K562 (cell line): Measurements from ENCODE around the gene PRLH. TPM values are rescaled to one million over a fixed set of nuclear protein-coding genes. Genes with fewer than 3 reads are reported as not detected.

Source experiments
- ATAC-seq: fragments of 200-7000 bp; cut with Tn5 transposase; 3 replicates; pipeline ENCODE4 v1.9.1; 2020; ENCODE audit warnings: moderate library complexity
- BruUV-seq: library from RNA; stranded (reverse); fragments of 400-500 nt; replicated peaks from 2 replicates; lab custom pipeline; 2021; lab: Mats Ljungman, UMichigan
- CTCF ChIA-PET: fragments of 300-600 bp; formaldehyde crosslinking; extraction: SDS; loops from one replicate; lab custom pipeline; 2021; ENCODE audit warnings: low intra/inter-chr PET ratio; lab: Yijun Ruan, JAX
- POLR2A ChIA-PET: fragments of 300-600, 350-650 bp; sonication (Branson Sonifier 250); formaldehyde crosslinking; extraction: SDS; loops from one replicate; lab custom pipeline; 2021; ENCODE audit warnings: antibody characterized with exemption, inconsistent platforms; lab: Yijun Ruan, JAX
- DNase-seq, 4 experiments: peaks; one replicate each; pipeline versions ENCODE4 v3.0.0 to v3.0.0-alpha.2; 2011 to 2018; ENCODE audit warnings: low spot score in 3 of 4, mixed read lengths in 3 of 4; ENCODE audit errors: extremely low read depth in 1 of 4
- FAIRE-seq: peaks from 2 replicates; lab custom pipeline; 2011; peaks lifted over from hg19 to GRCh38; lab: Jason Lieb, UNC
- H2AFZ ChIP-seq: 2 replicates; pipeline ENCODE4 v1.6.0; 2011; ENCODE audit warnings: low read depth, low read length, control low read depth, inconsistent platforms
- H3K27ac ChIP-seq: fragments of 200-600 bp; 3 replicates; pipeline ENCODE4 v1.8.0; 2011; ENCODE audit warnings: low read depth, mild to moderate bottlenecking, control low read depth, inconsistent platforms, low read length, moderate library complexity, mixed read lengths; ENCODE audit errors: extremely low read depth
- H3K27me3 ChIP-seq, 2 experiments: fragments of 300-600 bp in 1 of 2; 2 replicates in 1 of 2; 3 replicates in 1 of 2; pipeline versions ENCODE4 v1.6.0 to v1.8.0; 2011; ENCODE audit warnings: inconsistent platforms in 2 of 2, low read length in 2 of 2, mild to moderate bottlenecking in 1 of 2, mixed read lengths in 1 of 2, moderate library complexity in 1 of 2; ENCODE audit not compliant: control insufficient read depth in 2 of 2, insufficient read depth in 2 of 2
- H3K36me3 ChIP-seq: fragments of 300-600 bp; 3 replicates; pipeline ENCODE4 v1.8.0; 2011; ENCODE audit warnings: mild to moderate bottlenecking, low read length, inconsistent platforms; ENCODE audit not compliant: control insufficient read depth, insufficient read depth
- H3K4me1 ChIP-seq, 2 experiments: fragments of 200-600 bp in 1 of 2; replicated peaks in 1 of 2; 2 replicates in 1 of 2; 3 replicates in 1 of 2; pipeline versions ENCODE4 v1.5.1 to v1.8.0; 2011; ENCODE audit warnings: inconsistent platforms in 2 of 2, low read length in 2 of 2, mild to moderate bottlenecking in 1 of 2, mixed read lengths in 1 of 2, moderate library complexity in 1 of 2; ENCODE audit not compliant: control insufficient read depth in 2 of 2, insufficient read depth in 2 of 2
- H3K4me2 ChIP-seq: 2 replicates; pipeline ENCODE4 v1.6.1; 2011; ENCODE audit warnings: low read length, control low read depth, inconsistent platforms, mixed read lengths; ENCODE audit not compliant: insufficient read depth
- H3K4me3 ChIP-seq: fragments of 200-600 bp; sonication (generic), shearing (Covaris generic); 2 replicates; pipeline ENCODE4 v1.5.1; 2016; ENCODE audit warnings: control low read depth, inconsistent platforms
- H3K79me2 ChIP-seq: fragments of 200-600 bp; 3 replicates; pipeline ENCODE4 v1.8.0; 2011; ENCODE audit warnings: low read length, inconsistent platforms; ENCODE audit not compliant: control insufficient read depth, insufficient read depth
- H3K9ac ChIP-seq, 2 experiments: 2 replicates each; pipeline versions ENCODE4 v1.6.0 to v1.6.1; 2011; ENCODE audit warnings: low read depth in 2 of 2, low read length in 2 of 2, control low read depth in 1 of 2, inconsistent platforms in 1 of 2, mild to moderate bottlenecking in 1 of 2, mixed read lengths in 1 of 2; ENCODE audit not compliant: insufficient read depth in 1 of 2
- H3K9me1 ChIP-seq: one replicate; pipeline ENCODE4 v1.6.0; 2011; ENCODE audit warnings: inconsistent platforms, mild to moderate bottlenecking, low read length, moderate library complexity; ENCODE audit not compliant: control insufficient read depth, insufficient read depth
- H3K9me3 ChIP-seq: replicated peaks from 2 replicates; pipeline ENCODE4 v1.5.1; 2011; ENCODE audit warnings: low read depth, low read length, inconsistent platforms; ENCODE audit not compliant: control insufficient read depth, insufficient read depth
- H4K20me1 ChIP-seq: replicated peaks from 2 replicates; pipeline ENCODE4 v1.6.1; 2011; ENCODE audit warnings: low read length, inconsistent platforms, mixed read lengths; ENCODE audit not compliant: control insufficient read depth, insufficient read depth
- BRF1 ChIP-seq: IDR thresholded peaks from 3 replicates; pipeline ENCODE4 v1.6.1; 2011; ENCODE audit warnings: borderline replicate concordance, mild to moderate bottlenecking; ENCODE audit not compliant: insufficient read length; ENCODE audit errors: extremely low read depth
- IRF1 ChIP-seq: sonication (generic); formaldehyde crosslinking; IDR thresholded peaks from 2 replicates; pipeline ENCODE4 v1.8.0; 2022; ENCODE audit warnings: missing genetic modification reagents, mild to moderate bottlenecking, borderline replicate concordance
- POLR3A ChIP-seq: IDR thresholded peaks from 2 replicates; pipeline ENCODE4 v1.6.1; 2011; ENCODE audit warnings: borderline replicate concordance, mild to moderate bottlenecking, moderate library complexity; ENCODE audit not compliant: insufficient read length, insufficient read depth; ENCODE audit errors: extremely low read depth
- TFE3 ChIP-seq: fragments of 450-650 bp; formaldehyde crosslinking; IDR thresholded peaks from 2 replicates; pipeline ENCODE4 v1.4.0; 2020; ENCODE audit warnings: mild to moderate bottlenecking, mixed read lengths
- WGBS: fragments of 100-300 bp; shearing (Covaris generic); methylation state at CpG from one replicate; pipeline ENCODE4 v1.1.6; 2016; ENCODE audit warnings: low coverage, mixed read lengths; ENCODE audit not compliant: insufficient coverage; ENCODE audit errors: missing lambda C conversion rate; 5-methylcytosine and 5-hydroxymethylcytosine counted together
- in situ Hi-C: fragments of 300-500 bp; cut with MboI; formaldehyde crosslinking; loops from 4 replicates; pipeline ENCODE4 v1.15.0; 2018; ENCODE audit warnings: inconsistent platforms, mixed read lengths
- intact Hi-C: fragments of 100-400 bp; cut with micrococcal nuclease; formaldehyde crosslinking; loops from 2 replicates; pipeline ENCODE4 v1.14.2; 2022
- polyA plus RNA-seq, 8 experiments: library from polyadenylated mRNA; depleted of rRNA in 4 of 8; stranded (reverse) in 5 of 8; unstranded in 3 of 8; fragments of >200 nt; fragmentation: Nextera tagmentation in 2 of 8; fragmentation: Illumina TruSeq in 1 of 8; extraction: Ambion mirVana in 2 of 8; extraction: Trizol in 1 of 8; gene quantifications; 2 replicates each; pipeline versions ENCODE4 v1.2.1 to v1.2.3, GENCODE V29; 2011 to 2014; ENCODE audit warnings: inconsistent platforms in 1 of 8, missing spikeins in 1 of 8
- total RNA-seq, 7 experiments: library from RNA; depleted of rRNA in 6 of 7; stranded (reverse); fragments of >200 nt in 6 of 7; fragmentation: Illumina TruSeq in 2 of 7; extraction: Trizol in 2 of 7; gene quantifications; 2 replicates each; pipeline versions ENCODE4 v1.2.1 to v1.2.3, GENCODE V29; 2011 to 2021; ENCODE audit warnings: low replicate concordance in 1 of 7

PRLH gene
- total and polyA plus RNA-seq, 9 of the 15 experiments (the other 6 are each of a cell fraction or from before 2014, with no cell fraction given), result not detected

GRCh38 chr2:237532160-237532559 is 34.2 kb upstream of the PRLH start:
- H3K27me3 ChIP-seq, result peaks cover 2 to 55% of the 10 kb centered on the region in 2 experiments; a peak in 3 of 5 replicates
- BruUV-seq, result no TSS peak
- ChIA-PET POLR2A (no interaction called here), CTCF (no interaction called here)
- no peak for FAIRE-seq
- in situ Hi-C loops (no loop called here), intact Hi-C loops (no loop called here)
- 6% methylated on average over 6 of the region's 11 CpGs for WGBS
- H4K20me1 ChIP-seq, result no peaks in the 10 kb centered on the region
- H3K9ac ChIP-seq, result no peak overlapping the region
- TF ChIP-seq IRF1 (CRISPR knock-in tag) (no peak), POLR3A (no peak), TFE3 (no peak), BRF1 (no peak)
- H3K9me1 ChIP-seq, result no peaks in the 10 kb centered on the region
- no peak overlapping the region for H2AFZ ChIP-seq
- no peak overlapping the region for H3K4me3 ChIP-seq
- H3K9me3 ChIP-seq, result no peaks in the 10 kb centered on the region
- no peak for DNase-seq
- no peaks in the 10 kb centered on the region; a peak in 2 of 5 replicates for H3K4me1 ChIP-seq
- no peaks in the 10 kb centered on the region for H3K36me3 ChIP-seq
- H3K27ac ChIP-seq, result no peak overlapping the region
- no peaks in the 10 kb centered on the region for H3K79me2 ChIP-seq
- no peak overlapping the region for H3K4me2 ChIP-seq
- no peak for ATAC-seq
